Adipocyte (in vitro differentiated cells): ENCODE measurements around the gene POLR3K.

ENCODE experiments used
- DNase-seq: peaks from one replicate; pipeline ENCODE4 v3.0.0-alpha.2; 2015; ENCODE audit warnings: low read depth
- H3K27me3 ChIP-seq: replicated peaks from 2 replicates; pipeline ENCODE4 v1.7.0; 2013; ENCODE audit warnings: mild to moderate bottlenecking, low read length, moderate library complexity; ENCODE audit not compliant: control insufficient read depth, insufficient read depth
- H3K36me3 ChIP-seq: 2 replicates; pipeline ENCODE4 v1.7.0; 2013; ENCODE audit warnings: low read length, mild to moderate bottlenecking, moderate library complexity; ENCODE audit not compliant: control insufficient read depth, insufficient read depth, severe bottlenecking
- H3K4me1 ChIP-seq: 2 replicates; pipeline ENCODE4 v1.7.0; 2013; ENCODE audit warnings: mild to moderate bottlenecking, low read length, moderate library complexity; ENCODE audit not compliant: control insufficient read depth, insufficient read depth
- H3K4me3 ChIP-seq: 2 replicates; pipeline ENCODE4 v1.7.0; 2013; ENCODE audit warnings: mild to moderate bottlenecking, low read length, moderate library complexity
- H3K9ac ChIP-seq: 2 replicates; pipeline ENCODE4 v1.7.0; 2013; ENCODE audit warnings: mild to moderate bottlenecking, low read length, moderate library complexity
- H3K9me3 ChIP-seq: 2 replicates; pipeline ENCODE4 v1.7.0; 2013; ENCODE audit warnings: mild to moderate bottlenecking, low read length, moderate library complexity; ENCODE audit not compliant: control insufficient read depth

Gene POLR3K

DNA sequence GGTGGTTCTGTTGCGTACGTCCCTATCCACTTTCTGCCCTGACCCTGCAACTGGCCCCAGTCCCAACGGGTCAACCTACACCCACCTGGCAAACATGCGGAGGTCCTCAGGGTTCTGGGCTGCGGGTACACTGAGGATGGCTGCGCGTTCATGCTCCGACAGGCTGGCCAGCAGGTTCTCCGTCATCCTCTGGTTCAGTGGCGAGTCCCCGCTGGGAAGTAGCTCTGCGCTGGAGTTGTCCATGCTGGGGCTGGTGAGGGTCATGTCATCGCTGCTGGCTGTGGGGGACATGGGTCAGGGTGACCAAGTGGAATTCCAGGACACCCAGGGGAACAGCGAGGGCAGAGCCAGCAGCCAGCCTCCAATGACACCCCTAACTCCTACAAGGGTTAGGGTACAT is 35.2 kb upstream of the POLR3K start:
- H3K4me1 ChIP-seq: peaks cover 19% of the 10 kb centered on the region
- no peaks in the 10 kb centered on the region for H3K27me3 ChIP-seq
- H3K9ac ChIP-seq: no peak overlapping the region
- H3K4me3 ChIP-seq: no peak overlapping the region
- peaks cover 54% of the 10 kb centered on the region for H3K36me3 ChIP-seq
- H3K9me3 ChIP-seq: no peaks in the 10 kb centered on the region
- no peak for DNase-seq

DNA sequence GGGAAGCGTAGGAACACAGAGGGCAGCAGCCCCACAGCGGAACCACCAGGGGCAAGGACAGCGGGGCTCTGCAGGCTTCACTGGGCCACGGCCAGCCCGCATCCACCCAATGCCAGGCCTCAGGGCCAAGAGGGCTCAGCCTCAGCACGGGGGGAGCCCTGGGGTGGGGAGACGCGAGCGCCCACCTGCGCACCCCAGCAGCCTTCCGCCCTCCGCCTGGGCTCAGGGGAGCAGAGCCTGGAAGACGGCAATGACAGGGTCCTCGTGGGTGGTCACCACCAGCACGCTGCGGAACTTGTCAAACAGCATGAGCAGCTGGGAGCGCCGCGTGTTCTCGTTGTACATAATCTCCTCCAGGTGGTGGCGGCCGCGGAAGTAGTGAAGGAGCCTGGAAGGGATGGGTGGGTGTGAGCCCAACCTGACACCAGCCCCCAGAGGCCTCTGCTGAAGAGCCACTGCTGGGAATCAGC is 33.1 kb upstream of the POLR3K start:
- no peak overlapping the region for H3K9ac ChIP-seq
- DNase-seq: no peak
- peaks cover 20% of the 10 kb centered on the region for H3K4me1 ChIP-seq
- H3K36me3 ChIP-seq: peaks cover 58% of the 10 kb centered on the region
- H3K9me3 ChIP-seq: no peaks in the 10 kb centered on the region
- H3K4me3 ChIP-seq: no peak overlapping the region
- no peaks in the 10 kb centered on the region for H3K27me3 ChIP-seq

DNA sequence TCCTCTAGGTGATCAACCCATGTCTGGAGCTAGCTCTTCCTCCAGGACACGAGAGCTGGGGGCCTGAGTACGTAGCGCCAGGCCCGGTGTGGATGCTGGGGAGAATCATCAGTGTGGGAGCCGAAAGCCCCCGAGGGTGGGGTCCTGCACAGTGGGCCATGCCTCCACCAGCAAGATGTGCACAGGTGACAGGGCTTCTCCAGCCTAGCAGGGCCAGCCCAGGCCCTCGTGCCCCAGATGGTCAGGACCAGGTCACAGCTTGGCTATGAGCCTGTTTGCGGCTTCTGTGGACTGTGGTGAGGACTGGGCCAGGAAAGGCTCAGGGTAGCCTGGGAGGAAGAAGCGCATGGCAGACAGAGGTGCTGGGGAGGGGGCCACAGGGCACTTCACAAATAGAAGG is 32.5 kb upstream of the POLR3K start:
- peaks cover 61% of the 10 kb centered on the region for H3K36me3 ChIP-seq
- no peaks in the 10 kb centered on the region for H3K9me3 ChIP-seq
- H3K4me1 ChIP-seq: peaks cover 22% of the 10 kb centered on the region
- no peak overlapping the region for H3K4me3 ChIP-seq
- H3K27me3 ChIP-seq: no peaks in the 10 kb centered on the region
- peak overlapping the region; percentile 52 for H3K9ac ChIP-seq
- no peak for DNase-seq

DNA sequence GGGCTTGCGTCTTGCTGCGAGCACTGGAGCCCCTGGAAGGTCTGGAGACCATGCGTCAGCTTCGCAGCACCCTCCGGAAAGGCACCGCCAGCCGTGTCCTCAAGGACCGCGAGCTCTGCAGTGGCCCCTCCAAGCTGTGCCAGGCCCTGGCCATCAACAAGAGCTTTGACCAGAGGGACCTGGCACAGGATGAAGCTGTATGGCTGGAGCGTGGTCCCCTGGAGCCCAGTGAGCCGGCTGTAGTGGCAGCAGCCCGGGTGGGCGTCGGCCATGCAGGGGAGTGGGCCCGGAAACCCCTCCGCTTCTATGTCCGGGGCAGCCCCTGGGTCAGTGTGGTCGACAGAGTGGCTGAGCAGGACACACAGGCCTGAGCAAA is 32.0 kb upstream of the POLR3K start:
- H3K9me3 ChIP-seq: no peaks in the 10 kb centered on the region

DNA sequence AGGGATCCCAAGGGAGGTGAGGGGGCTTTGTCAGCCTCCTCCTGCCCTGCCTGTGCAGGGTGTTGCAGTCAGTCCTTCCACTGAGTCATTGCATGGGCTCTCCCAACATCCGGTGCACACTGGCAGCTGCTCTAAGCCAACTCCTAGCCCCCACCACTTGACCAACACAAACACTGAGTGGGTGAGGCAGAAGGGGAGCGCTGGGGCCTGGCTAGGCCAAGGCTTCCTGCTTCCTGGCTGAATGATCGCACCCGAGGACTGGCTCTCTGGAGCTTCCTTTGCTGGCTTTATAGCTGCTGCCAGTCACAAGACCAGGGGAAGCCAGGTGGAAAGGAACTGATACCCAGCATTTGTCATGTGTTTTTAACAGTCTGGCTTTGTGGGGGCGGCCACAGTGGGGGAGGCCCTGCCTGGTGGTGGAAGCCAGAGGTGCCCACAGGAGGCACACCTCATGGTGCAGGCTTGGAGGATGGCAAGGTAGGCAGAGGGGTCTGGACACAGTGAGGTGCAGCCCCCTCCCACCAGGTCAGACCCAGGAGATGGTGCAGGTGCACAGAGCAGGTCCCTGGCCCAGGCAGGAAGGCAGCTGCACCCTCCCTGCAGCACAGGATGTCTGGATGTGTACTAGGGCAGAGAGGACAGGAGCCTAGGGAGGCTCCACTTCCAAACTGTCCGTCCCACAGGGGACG is 31.5 kb upstream of the POLR3K start:
- DNase-seq: peak; percentile 87
- H3K36me3 ChIP-seq: peaks cover 62% of the 10 kb centered on the region
- H3K4me3 ChIP-seq: no peak overlapping the region

More for the DNA sequence above, 32.0 kb upstream of the POLR3K start:
- Histone ChIP-seq H3K27me3 (no peaks in the 10 kb centered on the region), H3K4me1 (peaks cover 25% of the 10 kb centered on the region), H3K36me3 (peaks cover 62% of the 10 kb centered on the region), H3K9ac (peak overlapping the region; percentile 52), H3K4me3 (no peak overlapping the region)
- no peak for DNase-seq

DNA sequence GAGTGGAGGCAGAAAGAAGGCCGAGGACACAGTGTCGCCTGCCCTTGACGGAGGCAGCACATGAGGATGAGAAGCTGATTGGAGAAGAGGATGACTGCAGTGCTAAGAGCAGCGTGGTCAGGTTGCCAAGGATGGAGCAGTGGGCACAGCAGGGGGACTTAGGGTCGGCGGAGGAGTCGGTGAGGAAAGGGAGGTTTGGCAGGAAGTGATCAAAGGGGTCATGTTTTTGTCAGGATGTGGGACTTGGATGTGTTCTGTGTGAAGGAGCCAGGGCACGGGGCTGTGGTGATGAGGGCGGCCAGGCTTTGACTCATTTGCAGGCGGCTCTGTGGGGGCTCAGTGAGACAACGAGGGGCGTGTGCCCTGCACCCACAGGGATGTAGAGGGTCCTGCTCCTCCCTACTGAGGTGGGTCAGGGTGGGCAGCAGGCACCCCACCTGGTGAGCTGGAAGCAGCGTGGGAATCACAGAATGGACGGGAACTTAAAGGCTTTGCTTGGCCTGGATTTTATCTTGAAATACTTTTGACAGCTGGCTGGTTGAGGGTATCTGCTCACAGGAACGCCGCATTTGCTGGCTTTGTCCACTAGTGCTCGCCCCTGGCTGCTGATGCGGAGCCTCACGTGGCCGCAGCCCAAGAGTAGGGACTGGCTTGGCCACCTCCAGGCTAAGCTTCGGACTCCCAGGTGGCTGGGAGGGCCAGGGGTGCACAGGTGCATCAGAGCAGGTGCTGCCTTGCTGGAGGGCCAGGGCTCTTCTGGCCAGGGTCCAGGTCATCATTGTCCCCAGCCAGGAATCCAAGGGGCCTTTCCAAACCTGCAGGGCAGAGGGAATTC is 30.6 kb upstream of the POLR3K start:
- peak overlapping the region; percentile 52 for H3K9ac ChIP-seq
- DNase-seq: no peak
- peaks cover 31% of the 10 kb centered on the region for H3K4me1 ChIP-seq
- H3K4me3 ChIP-seq: no peak overlapping the region
- no peaks in the 10 kb centered on the region for H3K27me3 ChIP-seq
- peaks cover 60% of the 10 kb centered on the region for H3K36me3 ChIP-seq
- H3K9me3 ChIP-seq: no peaks in the 10 kb centered on the region

More for the DNA sequence above, 31.5 kb upstream of the POLR3K start:
- H3K4me1 ChIP-seq: peaks cover 25% of the 10 kb centered on the region
- peak overlapping the region; percentile 52 for H3K9ac ChIP-seq
- H3K27me3 ChIP-seq: no peaks in the 10 kb centered on the region
- no peaks in the 10 kb centered on the region for H3K9me3 ChIP-seq

DNA sequence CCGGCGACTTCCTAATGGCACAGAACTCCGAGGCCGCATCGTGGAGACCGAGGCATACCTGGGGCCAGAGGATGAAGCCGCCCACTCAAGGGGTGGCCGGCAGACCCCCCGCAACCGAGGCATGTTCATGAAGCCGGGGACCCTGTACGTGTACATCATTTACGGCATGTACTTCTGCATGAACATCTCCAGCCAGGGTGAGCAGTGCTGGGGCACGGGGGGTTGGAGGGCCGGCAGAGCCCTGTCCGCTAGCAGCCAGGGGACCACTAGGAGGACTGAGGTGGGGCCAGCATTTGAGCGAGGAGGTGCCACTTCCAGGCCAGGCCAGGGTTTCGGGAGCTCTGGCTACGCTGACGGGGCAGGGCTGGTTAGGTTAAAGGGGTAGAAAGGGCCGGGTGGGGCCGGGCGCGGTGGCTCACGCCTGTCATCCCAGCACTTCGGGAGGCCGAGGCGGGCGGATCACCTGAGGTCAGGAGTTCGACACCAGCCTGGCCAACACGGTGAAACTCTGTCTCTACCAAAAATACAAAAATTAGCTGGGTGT is 29.7 kb upstream of the POLR3K start:
- H3K9me3 ChIP-seq: no peaks in the 10 kb centered on the region
- H3K4me3 ChIP-seq: no peak overlapping the region
- H3K9ac ChIP-seq: no peak overlapping the region
- peaks cover 37% of the 10 kb centered on the region for H3K4me1 ChIP-seq
- H3K27me3 ChIP-seq: no peaks in the 10 kb centered on the region
- DNase-seq: no peak
- peaks cover 52% of the 10 kb centered on the region for H3K36me3 ChIP-seq

DNA sequence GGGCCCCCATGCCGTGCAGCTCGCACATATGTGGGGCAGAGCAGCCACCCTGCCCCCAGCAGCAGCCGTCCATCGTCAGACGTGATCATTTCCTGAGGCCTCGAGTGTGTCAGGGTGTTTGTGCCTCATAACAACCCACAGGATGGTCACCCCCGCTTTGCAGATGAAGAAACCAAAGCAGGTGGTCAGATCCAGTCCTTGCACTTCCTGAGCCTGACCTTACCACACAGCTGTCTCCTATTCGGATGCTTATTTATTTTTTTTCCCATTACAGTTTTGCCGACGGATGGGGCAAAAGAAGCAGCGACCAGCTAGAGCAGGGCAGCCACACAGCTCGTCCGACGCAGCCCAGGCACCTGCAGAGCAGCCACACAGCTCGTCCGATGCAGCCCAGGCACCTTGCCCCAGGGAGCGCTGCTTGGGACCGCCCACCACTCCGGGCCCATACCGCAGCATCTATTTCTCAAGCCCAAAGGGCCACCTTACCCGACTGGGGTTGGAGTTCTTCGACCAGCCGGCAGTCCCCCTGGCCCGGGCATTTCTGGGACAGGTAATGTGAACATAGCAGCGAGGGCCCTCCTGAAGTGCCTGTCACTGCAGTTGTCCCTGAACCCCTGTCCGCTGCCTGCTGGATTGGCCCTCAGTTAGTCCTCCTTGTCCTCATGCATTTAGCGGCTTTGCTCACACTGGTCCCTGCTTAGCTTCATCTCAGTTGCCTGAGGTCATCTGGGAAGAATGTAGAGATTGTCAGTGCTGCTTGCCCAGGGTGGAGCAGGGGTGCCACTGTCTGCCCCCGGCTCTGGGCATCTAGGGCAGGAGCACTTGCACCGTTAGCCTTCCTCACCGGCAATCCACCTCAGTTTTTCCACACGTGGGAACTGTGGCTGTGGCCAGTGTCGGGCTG is 26.0 kb upstream of the POLR3K start:
- Histone ChIP-seq H3K4me1 (peaks cover 50% of the 10 kb centered on the region), H3K27me3 (no peaks in the 10 kb centered on the region), H3K9me3 (no peaks in the 10 kb centered on the region), H3K4me3 (peak overlapping the region; percentile 95), H3K36me3 (peaks cover 25% of the 10 kb centered on the region), H3K9ac (peak overlapping the region; percentile 98)
- DNase-seq: no peak

DNA sequence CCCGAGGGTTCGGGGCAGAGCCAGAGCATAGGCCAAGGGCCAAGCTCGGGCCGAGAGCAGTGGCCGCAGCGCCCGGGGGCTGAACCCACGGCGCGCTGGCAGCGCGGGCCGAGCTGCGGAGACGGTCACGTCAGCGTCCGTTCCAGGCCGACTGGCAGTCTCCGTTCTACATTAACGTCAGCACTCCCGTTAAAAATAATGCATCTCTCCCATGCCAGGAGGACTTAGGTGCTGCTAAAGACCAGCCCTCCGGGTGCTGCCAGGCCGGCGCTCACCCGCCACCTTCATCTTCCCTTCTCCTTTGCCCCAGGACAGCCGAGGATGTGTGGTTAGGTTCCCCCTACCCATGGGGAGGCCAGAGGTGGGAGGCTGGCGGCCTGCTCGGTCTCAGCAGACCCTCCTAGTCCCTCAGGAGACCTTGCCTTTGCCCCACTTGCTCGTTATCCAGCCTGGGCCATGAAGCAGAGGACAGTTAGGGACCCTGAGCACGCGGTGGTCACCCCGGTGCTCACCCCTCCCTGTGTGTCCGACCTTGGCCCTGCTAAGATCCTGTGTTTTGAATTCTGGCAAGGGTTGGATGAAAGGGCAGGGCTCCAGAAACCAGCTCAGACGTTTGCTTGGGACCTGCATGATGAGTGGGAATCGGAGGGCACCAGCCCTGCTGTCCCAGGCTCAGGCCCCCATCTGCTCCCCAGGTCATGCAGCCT is 25.2 kb upstream of the POLR3K start:
- peaks cover 42% of the 10 kb centered on the region for H3K4me1 ChIP-seq
- H3K9me3 ChIP-seq: no peaks in the 10 kb centered on the region
- no peaks in the 10 kb centered on the region for H3K27me3 ChIP-seq
- peak; percentile 79 for DNase-seq
- peaks cover 21% of the 10 kb centered on the region for H3K36me3 ChIP-seq
- peak overlapping the region; percentile 98 for H3K9ac ChIP-seq
- peak overlapping the region; percentile 95 for H3K4me3 ChIP-seq

DNA sequence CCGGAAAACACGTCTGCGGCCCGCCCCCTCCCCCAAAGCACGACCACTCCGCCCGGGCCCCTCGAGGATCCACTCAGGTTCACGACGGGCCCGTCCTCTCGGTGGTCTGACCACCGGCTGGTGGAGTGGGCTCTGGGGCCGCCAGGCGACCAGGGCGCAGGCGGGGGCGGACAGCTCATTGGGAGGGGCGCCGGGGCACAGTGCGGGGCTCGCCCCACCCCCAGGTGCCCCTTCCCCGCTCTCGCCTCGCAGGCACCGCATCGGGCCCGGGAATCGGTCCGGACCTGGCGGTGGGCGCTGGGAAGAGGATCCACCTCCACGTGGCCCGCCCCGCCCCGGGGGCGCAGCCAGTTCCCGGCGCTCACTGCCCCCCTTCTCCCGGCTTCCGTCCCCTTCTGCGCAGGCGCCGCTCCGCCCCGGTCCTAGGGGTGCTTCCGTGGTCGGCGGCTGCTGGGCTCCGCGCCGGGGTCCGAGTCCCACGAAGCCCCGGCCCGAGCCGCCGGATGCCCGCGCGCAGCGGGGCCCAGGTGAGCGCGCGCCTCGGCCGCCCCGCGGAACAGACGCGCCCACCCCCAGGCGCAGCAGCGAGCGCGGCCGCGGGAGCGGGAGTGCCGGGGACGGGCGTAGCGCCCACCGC is 24.5 kb upstream of the POLR3K start, which contains the start of gene MPG:
TSS of gene MPG (plus strand) at position 419 of the 637 bp plus-strand sequence. CDS start at position 504, 85 bp downstream.
- H3K27me3 ChIP-seq: no peaks in the 10 kb centered on the region
- H3K4me3 ChIP-seq: peak within 1 kb of the TSS; percentile 95
- peak; percentile 87 for DNase-seq
- peaks cover 43% of the 10 kb centered on the region for H3K4me1 ChIP-seq
- H3K9me3 ChIP-seq: no peaks in the 10 kb centered on the region
- peaks cover 18% of the 10 kb centered on the region for H3K36me3 ChIP-seq
- peak within 1 kb of the TSS; percentile 98 for H3K9ac ChIP-seq
